Epithelial cell of proximal tubule (primary cell): ENCODE results near the gene RAMP3. TPM values are rescaled to one million over a fixed set of nuclear protein-coding genes. Genes with fewer than 3 reads are reported as not detected.
"Not testable (repeated sequence)": the region's sequence is repeated elsewhere in the genome, so short reads cannot be mapped to it uniquely, and the experiment has no call there.

Source experiments
- DNase-seq: peaks from one replicate; pipeline ENCODE4 v3.0.0-alpha.2; 2011; ENCODE audit warnings: low read depth
- H3K4me3 ChIP-seq: 2 replicates; pipeline ENCODE4 v1.5.1; 2011; ENCODE audit warnings: low read depth, mild to moderate bottlenecking, low read length
- CTCF ChIP-seq: conservative IDR thresholded peaks from 2 replicates; pipeline ENCODE4 v1.5.1; 2012; ENCODE audit warnings: low read depth, mild to moderate bottlenecking, low read length
- total RNA-seq: library from RNA; depleted of rRNA; stranded (reverse); fragments of >200 nt; gene quantifications from 2 replicates; pipeline ENCODE4 v1.2.3, GENCODE V29; 2015

Gene RAMP3
- total RNA-seq, 1 donor from 2014 or later: not detected

DNA sequence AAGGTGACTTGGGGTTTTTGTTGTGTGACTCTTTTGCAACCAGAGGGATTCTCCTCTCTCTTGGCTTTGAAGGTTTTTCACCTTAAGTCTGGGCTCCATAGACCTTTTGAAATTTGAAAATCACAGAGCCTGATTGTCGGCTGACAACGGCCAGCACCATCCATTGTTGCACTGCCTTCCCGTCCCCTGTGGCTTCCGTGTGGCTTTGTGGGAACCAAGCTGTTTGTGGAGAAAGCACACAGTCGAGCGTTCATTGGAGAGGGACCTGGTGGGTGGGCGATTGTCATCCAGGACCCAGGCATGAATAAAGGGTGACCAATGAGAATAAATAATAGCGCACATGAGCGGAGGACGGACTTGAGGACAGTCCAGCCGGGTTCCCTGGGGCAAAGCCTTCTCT, 7.4 kb upstream of the RAMP3 start:
- no peak for TF ChIP-seq CTCF
- no peak overlapping the region for H3K4me3 ChIP-seq
- no peak for DNase-seq

GRCh38 chr7:45151131-45151684, 6.4 kb upstream of the RAMP3 start:
- TF ChIP-seq CTCF: no peak
- no peak for DNase-seq
- no peak overlapping the region for H3K4me3 ChIP-seq

- TF ChIP-seq CTCF: no peak
- DNase-seq: no peak
- no peak overlapping the region for H3K4me3 ChIP-seq
Measured at GRCh38 chr7:45151967-45152366, 5.6 kb upstream of the RAMP3 start.

DNA sequence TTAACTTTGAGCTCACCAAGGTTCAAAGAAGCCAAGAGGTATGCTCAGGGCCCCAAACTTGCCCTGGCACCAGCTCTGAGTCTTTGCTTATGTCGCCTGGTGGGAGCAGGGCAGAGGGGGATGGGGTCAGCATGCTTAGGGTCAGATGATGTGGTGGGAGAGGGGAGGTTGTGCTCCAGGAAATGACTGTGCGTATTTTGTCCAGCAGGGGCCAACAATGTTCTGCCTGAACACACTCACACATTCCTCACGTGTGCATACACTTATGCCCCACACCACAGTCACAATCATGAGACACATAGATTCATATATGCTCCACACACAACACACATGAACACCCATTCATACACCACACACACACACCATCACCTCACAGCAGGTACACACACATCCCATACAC, 4.4 kb upstream of the RAMP3 start:
- DNase-seq: no peak
- H3K4me3 ChIP-seq: no peak overlapping the region
- no peak for TF ChIP-seq CTCF

DNA sequence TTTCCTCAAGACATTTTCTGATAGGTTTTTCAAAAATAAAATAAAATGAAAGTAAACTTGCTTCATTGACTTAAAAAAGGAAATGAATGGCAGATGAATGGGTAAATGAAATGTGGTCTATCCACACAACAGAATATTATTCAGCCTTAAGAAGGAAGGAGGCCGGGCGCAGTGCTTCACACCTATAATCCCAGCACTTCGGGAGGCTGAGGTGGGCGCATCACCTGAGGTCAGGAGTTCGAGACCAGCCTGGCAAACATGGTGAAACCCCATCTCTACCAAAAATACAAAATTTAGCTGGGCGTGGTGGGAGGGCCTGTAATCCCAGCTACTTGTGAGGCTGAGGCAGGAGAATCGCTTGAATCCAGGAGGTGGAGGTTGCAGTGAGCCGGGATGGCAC, 3.7 kb upstream of the RAMP3 start:
- DNase-seq, H3K4me3 ChIP-seq: not testable (repeated sequence)

DNA sequence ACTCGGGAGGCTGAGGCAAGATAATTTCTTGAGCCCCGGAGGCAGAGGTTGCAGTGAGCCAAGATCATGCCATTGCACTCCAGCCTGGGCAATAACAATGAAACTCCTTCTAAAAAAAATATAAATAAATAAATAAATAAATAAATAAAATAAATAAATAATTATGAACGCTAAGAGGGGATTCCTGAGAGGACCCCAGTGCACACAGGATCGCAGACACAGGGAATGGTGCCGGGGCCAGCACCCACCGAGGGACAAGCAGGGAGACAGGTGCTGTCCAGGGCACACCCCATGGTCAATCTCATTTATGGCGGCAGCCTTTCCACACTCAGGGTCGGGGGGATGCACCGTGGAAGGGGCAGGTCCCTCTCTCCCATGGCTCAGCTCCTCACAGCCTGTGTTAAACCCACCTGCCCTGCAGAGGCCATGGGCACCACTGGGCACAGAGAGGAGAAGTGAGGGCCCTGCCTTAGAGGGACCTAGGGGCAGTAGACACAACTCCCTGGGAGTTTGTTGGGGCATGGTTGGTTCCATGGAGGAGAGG, 2.2 kb upstream of the RAMP3 start:
- DNase-seq: no peak
- H3K4me3 ChIP-seq: no peak overlapping the region
- TF ChIP-seq CTCF: no peak

DNA sequence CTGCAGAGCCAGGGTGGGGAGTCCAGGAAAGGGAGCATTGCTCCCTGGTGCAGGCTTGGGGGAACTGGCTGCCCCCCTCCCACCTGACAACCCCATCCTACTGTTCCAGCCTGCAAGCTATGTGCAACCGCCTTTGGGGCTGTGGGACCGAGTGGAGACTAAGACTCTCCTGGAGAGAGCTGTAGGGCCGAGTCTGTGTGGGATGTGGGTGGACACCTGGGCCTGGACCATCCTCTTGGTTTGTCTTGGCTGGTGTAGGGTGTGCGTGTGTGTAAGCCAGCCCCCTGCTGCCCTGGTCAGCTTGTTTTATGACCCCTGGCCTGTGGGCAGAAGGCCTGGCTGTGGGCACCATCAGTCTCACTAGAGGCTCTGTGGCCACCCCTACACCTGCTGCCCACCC, 1.6 kb upstream of the RAMP3 start:
- H3K4me3 ChIP-seq: no peak overlapping the region
- no peak for TF ChIP-seq CTCF
- DNase-seq: no peak
